DMS114 treated with DMSO at 0.1 percent for 48 hours (cell line): ENCODE results near the gene CA14.
"Not testable (repeated sequence)": the region's sequence is repeated elsewhere in the genome, so short reads cannot be mapped to it uniquely, and the experiment has no call there.

Experiments used
- DNase-seq: peaks from one replicate; lab custom pipeline; 2025; ENCODE audit not compliant: unreplicated experiment; lab: John Stamatoyannopoulos, UW

Gene CA14

DNA sequence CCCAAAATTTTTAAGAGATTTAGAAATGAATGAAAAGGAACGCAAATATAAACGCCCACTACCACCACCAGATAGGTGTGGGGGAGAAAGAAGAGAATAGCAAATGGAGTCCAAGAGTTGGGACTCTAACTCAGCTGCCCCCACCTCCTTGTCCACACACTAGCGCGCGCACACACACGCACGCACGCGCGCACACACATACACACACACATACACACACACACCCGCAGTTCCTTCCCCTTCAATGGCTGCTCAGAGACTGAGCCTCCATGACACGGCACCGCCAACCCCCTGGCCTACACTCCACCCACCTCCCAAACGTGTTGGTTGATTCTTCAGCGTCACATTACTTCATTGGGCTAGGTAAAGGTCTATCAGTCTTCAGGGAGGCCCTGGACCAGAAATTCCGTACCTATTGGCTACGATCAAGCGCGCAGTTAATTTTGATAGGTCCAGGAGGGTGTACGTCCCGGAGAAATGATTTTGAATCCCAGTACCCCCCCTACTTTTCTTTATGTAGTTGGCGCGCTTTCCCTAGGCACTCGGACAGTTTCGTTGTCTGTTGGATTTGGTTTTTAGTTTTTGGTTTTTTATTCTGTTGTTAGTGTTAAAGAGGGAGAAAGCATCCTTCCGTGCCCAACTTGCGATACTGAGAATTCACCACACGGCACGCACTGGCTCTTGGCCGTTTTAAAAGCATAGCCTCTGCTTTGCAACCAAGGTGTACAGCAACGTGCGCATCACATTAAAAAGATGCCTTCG is 21.5 kb upstream of the CA14 start, which contains the start of gene ANP32E:
Gene ANP32E (minus strand): TSS at position 261 of the 762 bp plus-strand sequence. CDS start 326 bp downstream, outside the sequence.
- peak; percentile 100 for DNase-seq

DNA sequence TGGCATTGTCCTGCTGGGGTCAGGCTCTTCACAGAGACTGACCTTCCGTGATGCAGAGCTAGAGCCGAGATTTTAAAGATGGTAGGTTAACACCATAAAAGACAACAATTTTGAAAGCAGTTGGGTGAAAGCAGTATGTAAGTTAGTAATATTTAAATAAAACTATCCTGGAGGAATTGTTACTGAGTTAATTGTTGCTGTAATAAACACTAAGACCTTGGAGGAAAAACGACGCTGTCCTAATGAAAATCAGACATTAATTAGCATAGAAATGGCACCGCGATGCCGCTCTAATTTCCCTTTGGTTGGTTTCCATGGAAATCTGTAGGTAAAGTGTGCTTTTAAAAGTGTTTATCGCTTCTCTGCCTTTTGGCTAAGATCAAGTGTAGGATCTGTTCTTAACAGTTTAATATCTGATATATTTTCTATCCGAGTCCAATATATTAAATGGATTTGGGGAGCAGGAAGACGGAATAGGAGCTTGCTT is 20.9 kb upstream of the CA14 start:
- DNase-seq = no peak

GRCh38 chr1:150237176-150237575 is 20.4 kb upstream of the CA14 start:
- DNase-seq = not testable (repeated sequence)

DNA sequence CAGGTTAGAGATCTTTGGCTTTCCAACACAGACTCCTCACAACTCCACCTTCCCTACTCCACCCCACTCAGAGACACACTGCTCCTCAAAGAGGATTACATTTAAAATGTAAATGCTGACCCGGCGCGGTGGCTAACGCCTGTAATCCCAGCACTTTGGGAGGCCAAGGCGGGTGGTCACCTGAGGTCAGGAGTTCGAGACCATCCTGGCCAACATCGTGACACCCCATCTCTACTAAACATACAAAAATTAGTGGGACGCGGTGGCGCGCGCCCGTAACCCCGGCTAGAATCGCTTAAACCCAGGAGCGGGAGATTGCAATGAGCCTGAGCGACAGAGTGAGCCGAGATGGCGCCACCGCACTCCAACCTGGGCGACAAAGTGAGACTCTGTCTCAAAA is 19.8 kb upstream of the CA14 start:
- DNase-seq = no peak

DNA sequence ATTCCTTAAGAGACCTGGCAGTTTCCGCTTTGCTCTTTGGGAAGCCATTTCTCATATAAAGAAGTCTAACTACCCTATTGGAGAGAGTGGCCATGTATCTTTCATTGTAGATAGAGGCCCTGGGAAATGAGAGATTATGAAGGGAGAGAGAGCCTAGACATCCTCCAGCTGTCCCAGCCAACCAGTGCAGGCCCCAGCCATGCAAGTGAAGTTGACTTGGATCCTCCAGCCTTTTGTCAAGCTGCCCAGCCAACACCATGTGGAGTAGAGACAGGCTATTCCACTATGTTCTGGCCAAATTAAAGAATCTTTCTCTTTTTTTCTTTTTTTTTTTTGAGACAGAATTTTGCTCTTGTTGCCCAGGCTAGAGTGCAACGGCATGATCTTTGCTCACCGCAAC is 14.6 kb upstream of the CA14 start:
- no peak for DNase-seq

- DNase-seq = no peak
Observed at GRCh38 chr1:150249936-150250335, 7.6 kb upstream of the CA14 start.

GRCh38 chr1:150256198-150256553 is 1.4 kb upstream of the CA14 start:
- DNase-seq = no peak

GRCh38 chr1:150256554-150257341 is 826 bp upstream of the CA14 start:
- no peak for DNase-seq

- DNase-seq = no peak
Observed at GRCh38 chr1:150259217-150259616, 1.6 kb downstream of the CA14 start.

GRCh38 chr1:150259758-150260669 is 2.4 kb downstream of the CA14 start:
- no peak for DNase-seq

DNA sequence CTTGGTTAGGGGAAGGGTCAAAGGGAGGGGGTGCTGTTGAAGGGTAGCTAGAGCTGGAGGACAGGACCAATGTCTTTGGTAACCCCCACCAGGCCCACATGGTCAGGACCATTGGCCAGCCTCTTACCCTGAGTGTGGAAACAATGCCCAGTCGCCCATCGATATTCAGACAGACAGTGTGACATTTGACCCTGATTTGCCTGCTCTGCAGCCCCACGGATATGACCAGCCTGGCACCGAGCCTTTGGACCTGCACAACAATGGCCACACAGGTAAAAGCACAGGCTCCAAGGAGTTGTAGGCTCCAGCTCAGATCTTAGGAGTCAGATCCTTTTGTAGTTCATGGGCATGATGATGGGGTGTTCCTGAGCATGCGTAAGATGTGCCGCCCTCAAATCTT is 3.8 kb downstream of the CA14 start:
- DNase-seq = no peak

GRCh38 chr1:150262388-150263320 is 5.1 kb downstream of the CA14 start:
- no peak for DNase-seq

GRCh38 chr1:150263549-150263948 is 6.0 kb downstream of the CA14 start:
- no peak for DNase-seq

- no peak for DNase-seq
Observed at GRCh38 chr1:150267896-150268295, 10.3 kb downstream of the CA14 start.

DNA sequence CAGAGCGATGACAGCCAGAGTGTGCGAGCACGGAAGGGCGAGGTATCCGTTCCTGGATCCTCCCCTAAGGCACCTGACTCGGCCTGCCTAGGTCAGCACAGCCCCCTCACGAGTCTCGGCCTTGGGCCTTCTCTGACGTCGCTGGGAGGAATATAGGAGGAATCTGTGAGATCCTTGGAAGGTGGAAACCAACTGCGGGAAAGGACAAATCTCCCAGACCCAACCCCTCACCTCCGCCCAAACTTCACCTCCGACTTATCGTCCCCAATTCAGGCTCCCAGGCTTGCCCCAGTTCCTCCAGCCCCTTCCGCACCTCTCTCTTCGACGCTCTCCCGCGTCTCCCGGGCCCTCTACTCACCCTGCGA is 10.7 kb downstream of the CA14 start:
- DNase-seq = no peak

- peak; percentile 99 for DNase-seq
Observed at GRCh38 chr1:150268705-150269403, 11.3 kb downstream of the CA14 start, which contains the start of gene APH1A. Gene APH1A (minus strand): TSS chr1:150269016. CDS start chr1:150268810, 206 bp downstream.

- no peak for DNase-seq
Observed at GRCh38 chr1:150269451-150269850, 11.9 kb downstream of the CA14 start.

DNA sequence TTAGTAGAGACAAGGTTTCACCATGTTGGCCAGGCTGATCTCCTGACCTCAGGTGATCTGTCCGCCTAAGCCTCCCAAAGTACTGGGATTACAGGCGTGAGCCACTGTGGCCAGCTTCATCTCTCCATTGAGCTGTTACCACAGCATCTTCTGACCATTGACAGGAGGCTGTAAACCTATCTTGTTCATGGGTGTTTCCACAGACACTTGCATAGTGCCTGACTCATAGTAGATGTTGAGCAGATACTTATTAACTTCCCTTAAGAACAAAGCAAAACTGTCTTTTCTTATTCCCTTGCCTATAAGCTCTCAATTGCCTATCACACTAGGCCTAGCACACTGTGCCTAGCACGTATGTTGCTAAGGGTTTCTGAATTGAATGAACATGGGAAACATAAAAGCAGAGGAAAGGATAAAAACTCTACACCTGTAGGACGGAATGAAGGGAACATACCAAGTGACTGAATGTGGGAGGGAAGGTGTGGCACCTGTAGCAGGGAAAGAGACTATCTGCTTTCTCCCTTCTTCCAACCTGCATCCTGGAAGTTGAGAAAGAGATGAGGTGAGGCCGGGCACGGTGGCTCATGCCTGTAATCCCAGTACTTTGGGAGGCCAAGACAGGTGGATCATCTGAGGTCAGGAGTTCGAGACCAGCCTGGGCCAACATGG is 13.9 kb downstream of the CA14 start:
- DNase-seq = no peak

DNA sequence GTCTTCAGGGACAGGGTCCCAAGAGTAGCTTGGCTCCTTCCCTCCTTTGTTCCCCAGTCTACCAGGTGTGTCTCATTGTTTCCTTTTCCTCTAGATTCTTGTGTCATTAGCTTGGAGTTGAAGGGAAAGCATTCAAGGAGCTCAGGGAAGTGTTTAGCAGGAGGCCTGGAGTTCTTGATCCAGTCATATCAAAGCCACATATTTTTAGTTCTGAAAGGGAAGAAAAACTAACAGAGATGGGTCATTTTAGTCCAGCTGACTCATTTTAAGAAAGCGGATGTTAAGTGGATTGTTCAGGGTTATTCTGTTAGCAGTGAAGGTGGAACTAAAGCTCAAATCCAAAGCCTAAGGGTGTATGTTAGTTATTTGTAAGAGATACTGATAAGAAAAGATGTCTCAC is 15.7 kb downstream of the CA14 start:
- DNase-seq = no peak
